GM18951 (cell line): ENCODE measurements around the gene IRX5.

ENCODE experiments used
- POLR2A ChIP-seq: IDR thresholded peaks from 4 replicates; pipeline ENCODE4 v1.6.1; 2011; ENCODE audit warnings: mild to moderate bottlenecking; ENCODE audit not compliant: insufficient read length, insufficient read depth; ENCODE audit errors: extremely low read depth
- in situ Hi-C: fragments of 300-500 bp; cut with MboI; formaldehyde crosslinking; loops from one replicate; pipeline ENCODE4 v1.12.0; 2022; ENCODE audit warnings: low sequenced_read_pairs, mixed read lengths, inconsistent platforms; ENCODE audit not compliant: unreplicated experiment

Gene IRX5

GRCh38 chr16:54930005-54930868 is at the start of gene IRX5:
Gene IRX5, plus strand, starts transcription at chr16:54930865. Its CDS starts 334 bp downstream, at chr16:54931199.
- in situ Hi-C loops = loop anchor here (10.0 kb wide), 1 partner anchor 645 kb away; the partner anchor contains the start of gene IRX3

GRCh38 chr16:54882556-54882955 is 48.1 kb upstream of the IRX5 start:
- no peak for TF ChIP-seq POLR2A
- in situ Hi-C loops = no loop called here

More at GRCh38 chr16:54930005-54930868, at the start of gene IRX5:
- TF ChIP-seq POLR2A = no peak

DNA sequence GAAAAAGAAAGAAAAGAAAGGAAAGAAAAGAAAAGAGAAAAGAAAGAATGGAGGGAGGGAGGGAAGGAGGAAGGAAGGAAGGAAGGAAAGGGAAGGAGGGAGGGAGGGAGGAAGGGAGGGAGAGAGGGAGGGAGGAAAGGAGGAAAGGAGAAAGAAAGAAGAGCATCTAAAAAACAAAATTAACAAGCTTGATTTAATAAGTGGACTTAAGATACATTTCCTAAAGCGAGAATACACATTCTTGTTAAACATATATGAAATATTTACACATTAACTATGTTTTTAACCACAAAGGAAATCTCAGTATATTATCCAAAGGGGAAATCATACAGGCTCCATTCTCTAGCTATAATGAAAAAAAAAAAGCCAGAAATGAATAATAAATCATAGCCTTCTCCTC is 47.3 kb upstream of the IRX5 start:
- in situ Hi-C loops = no loop called here
- TF ChIP-seq POLR2A = no peak

- TF ChIP-seq POLR2A = no peak
- in situ Hi-C loops = no loop called here
Measured at GRCh38 chr16:54886078-54886477, 44.6 kb upstream of the IRX5 start.

- TF ChIP-seq POLR2A = no peak
- in situ Hi-C loops = no loop called here
Measured at GRCh38 chr16:54890381-54890780, 40.3 kb upstream of the IRX5 start.

- TF ChIP-seq POLR2A = no peak
- in situ Hi-C loops = no loop called here
Measured at GRCh38 chr16:54891346-54891745, 39.3 kb upstream of the IRX5 start.

- TF ChIP-seq POLR2A = no peak
- in situ Hi-C loops = no loop called here
Measured at GRCh38 chr16:54892981-54893380, 37.7 kb upstream of the IRX5 start.

- in situ Hi-C loops = no loop called here
- TF ChIP-seq POLR2A = no peak
Measured at GRCh38 chr16:54897930-54898329, 32.7 kb upstream of the IRX5 start.

GRCh38 chr16:54901606-54902005 is 29.1 kb upstream of the IRX5 start:
- in situ Hi-C loops = no loop called here
- no peak for TF ChIP-seq POLR2A

GRCh38 chr16:54903047-54903446 is 27.6 kb upstream of the IRX5 start:
- in situ Hi-C loops = no loop called here

GRCh38 chr16:54911079-54911478 is 19.6 kb upstream of the IRX5 start:
- in situ Hi-C loops = no loop called here

More at GRCh38 chr16:54903047-54903446, 27.6 kb upstream of the IRX5 start:
- TF ChIP-seq POLR2A = no peak

DNA sequence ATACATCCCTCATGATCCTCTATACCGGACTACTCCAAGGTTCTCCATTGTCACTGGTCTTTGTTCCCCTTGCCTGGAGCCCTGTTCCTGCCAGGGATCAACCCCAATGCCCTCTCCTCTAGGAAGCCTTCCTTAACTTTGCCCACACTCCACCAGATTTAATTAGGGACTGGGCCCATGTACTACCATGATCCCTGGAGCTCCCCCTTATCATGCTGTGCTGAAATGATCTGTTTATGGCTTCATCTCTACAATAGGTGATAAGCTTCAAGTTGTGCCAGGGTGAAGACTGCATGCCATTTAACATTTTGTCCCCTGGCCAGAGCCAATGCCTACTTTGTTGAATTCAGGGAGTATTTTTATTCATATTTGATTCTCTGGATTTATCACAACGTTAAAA is 17.9 kb upstream of the IRX5 start:
- TF ChIP-seq POLR2A = no peak
- in situ Hi-C loops = no loop called here

More at GRCh38 chr16:54911079-54911478, 19.6 kb upstream of the IRX5 start:
- no peak for TF ChIP-seq POLR2A

GRCh38 chr16:54921206-54921824 is 9.3 kb upstream of the IRX5 start:
- in situ Hi-C loops = no loop called here
- TF ChIP-seq POLR2A = no peak

GRCh38 chr16:54923055-54923473 is 7.6 kb upstream of the IRX5 start:
- in situ Hi-C loops = no loop called here
- no peak for TF ChIP-seq POLR2A
